Measurements from ENCODE around the gene NOTCH2.

The NOTCH2 gene

DNA sequence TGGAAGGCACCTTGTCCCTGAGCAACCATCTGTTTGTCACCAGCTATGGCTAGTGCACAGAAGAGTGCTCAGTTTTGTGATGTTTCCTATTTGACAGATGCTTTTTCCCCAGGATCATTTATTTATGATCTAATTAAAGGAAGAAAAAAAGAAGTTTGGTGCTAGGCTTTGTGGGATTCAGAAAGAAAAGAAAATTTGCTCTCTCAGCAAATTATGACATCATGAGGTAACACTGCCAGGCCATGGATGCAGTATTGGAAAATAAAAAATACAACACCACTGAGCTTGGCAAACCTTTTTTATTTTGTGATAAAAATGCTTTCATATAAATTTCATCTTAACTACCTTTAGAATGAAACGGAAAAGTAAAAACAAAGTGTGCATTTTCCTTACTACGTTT lies 157.7 kb downstream of the NOTCH2 start:
- Histone ChIP-seq H3K36me3 (peaks cover 43% of the 10 kb centered on the region), H3K4me1 (ENCODE audit: control insufficient read depth in 1 of 2, insufficient read depth in 1 of 2, low read depth in 1 of 2, low read length in 1 of 2) (no peaks in the 10 kb centered on the region), H3K9me3 (no peaks in the 10 kb centered on the region), H3K4me3 (ENCODE audit: low read depth in 1 of 2, low read length in 1 of 2) (no peak overlapping the region), H3K27me3 (no peaks in the 10 kb centered on the region), H3K27ac (no peak overlapping the region)
- TF ChIP-seq, protein P1, sequence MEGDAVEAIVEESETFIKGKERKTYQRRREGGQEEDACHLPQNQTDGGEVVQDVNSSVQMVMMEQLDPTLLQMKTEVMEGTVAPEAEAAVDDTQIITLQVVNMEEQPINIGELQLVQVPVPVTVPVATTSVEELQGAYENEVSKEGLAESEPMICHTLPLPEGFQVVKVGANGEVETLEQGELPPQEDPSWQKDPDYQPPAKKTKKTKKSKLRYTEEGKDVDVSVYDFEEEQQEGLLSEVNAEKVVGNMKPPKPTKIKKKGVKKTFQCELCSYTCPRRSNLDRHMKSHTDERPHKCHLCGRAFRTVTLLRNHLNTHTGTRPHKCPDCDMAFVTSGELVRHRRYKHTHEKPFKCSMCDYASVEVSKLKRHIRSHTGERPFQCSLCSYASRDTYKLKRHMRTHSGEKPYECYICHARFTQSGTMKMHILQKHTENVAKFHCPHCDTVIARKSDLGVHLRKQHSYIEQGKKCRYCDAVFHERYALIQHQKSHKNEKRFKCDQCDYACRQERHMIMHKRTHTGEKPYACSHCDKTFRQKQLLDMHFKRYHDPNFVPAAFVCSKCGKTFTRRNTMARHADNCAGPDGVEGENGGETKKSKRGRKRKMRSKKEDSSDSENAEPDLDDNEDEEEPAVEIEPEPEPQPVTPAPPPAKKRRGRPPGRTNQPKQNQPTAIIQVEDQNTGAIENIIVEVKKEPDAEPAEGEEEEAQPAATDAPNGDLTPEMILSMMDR (IDR thresholded peaks at IDR 0.05), result no peak

DNA sequence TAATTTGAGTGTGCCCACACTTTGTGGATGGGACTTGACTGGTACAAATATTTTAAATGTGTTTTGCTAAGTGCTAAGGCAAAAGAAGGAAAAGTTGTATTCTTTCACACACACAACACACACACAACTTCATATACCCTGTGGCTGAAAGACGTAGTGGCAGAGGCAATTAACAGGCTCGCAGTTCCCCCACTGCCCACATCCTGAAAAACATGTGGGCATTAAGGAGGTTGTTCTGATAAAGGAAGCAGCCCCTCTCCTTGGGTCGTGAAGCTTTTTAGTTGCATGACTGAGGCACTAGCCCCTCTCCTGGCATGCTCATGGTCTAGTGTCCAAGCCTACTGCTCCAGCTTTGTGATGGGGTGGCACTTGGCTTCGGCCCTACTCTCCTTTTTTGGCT lies 158.8 kb downstream of the NOTCH2 start:
- no peak overlapping the region for H3K4me3 ChIP-seq (ENCODE audit: low read depth in 1 of 2, low read length in 1 of 2)
- no peaks in the 10 kb centered on the region for H3K4me1 ChIP-seq (ENCODE audit: control insufficient read depth in 1 of 2, insufficient read depth in 1 of 2, low read depth in 1 of 2, low read length in 1 of 2)
- no peak overlapping the region for H3K27ac ChIP-seq
- TF ChIP-seq, protein P1 (IDR thresholded peaks at IDR 0.05), result no peak
- H3K36me3 ChIP-seq, result peaks cover 31% of the 10 kb centered on the region
- no peaks in the 10 kb centered on the region for H3K9me3 ChIP-seq
- no peaks in the 10 kb centered on the region for H3K27me3 ChIP-seq

DNA sequence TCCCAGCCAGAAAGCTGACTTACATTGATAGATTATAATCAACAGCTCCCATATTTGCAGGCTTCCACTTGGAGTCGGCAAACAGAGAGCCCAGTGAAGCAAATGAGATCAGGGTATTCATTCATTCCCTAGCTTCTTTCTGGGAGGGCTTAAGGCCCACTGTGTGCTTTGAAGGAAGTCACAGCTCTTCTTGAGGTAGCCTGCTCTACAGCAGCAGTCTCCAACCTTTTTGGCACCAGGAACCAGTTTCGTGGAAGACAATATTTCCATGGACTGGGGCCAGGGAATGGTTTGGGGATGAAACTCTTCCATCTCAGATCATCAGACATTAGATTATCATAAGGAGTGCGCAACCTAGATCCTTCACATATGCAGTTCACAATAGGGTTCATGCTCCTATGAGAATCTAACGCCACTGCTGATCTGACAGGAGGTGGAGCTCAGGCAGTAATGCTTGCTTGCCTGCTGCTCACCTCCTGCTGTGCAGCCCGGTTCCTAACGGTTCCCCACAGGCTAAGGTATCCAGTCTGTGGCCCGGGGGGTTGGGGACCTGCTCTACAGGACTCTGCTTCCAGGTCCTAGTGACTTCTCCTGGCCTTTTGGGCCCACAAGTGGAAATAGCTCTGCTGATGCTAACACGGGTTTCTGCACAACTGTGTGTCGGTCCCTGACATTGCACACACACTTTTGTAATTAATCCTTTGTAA lies 159.4 kb downstream of the NOTCH2 start:
- H3K36me3 ChIP-seq, result peaks cover 25% of the 10 kb centered on the region
- no peak overlapping the region for H3K27ac ChIP-seq

DNA sequence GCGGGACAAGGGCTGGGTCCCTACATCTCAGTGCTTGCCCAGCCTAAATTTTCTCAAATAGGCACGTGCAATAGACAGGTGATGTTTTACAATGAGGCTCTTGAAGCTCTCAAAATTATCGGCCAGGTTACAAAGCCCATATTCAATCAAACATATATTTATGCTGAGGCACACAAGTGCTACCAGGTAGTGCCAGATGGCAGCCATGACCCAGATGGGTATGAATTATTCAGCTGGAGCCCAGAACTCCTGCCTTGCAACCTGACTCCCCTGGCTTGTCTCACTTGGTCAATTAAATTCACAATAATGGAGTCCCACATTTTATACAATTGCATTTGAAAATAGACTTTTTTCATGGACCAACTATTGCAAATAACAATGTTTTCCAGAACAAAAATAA lies 160.8 kb downstream of the NOTCH2 start:
- no peak overlapping the region for H3K27ac ChIP-seq
- no peaks in the 10 kb centered on the region for H3K27me3 ChIP-seq
- H3K4me3 ChIP-seq (ENCODE audit: low read depth in 1 of 2, low read length in 1 of 2), result no peak overlapping the region
- H3K4me1 ChIP-seq (ENCODE audit: control insufficient read depth in 1 of 2, insufficient read depth in 1 of 2, low read depth in 1 of 2, low read length in 1 of 2), result no peaks in the 10 kb centered on the region
- H3K9me3 ChIP-seq, result no peaks in the 10 kb centered on the region
- peaks cover 12% of the 10 kb centered on the region for H3K36me3 ChIP-seq
- TF ChIP-seq, protein P1 (IDR thresholded peaks at IDR 0.05), result no peak

More for the DNA sequence above, 159.4 kb downstream of the NOTCH2 start:
- Histone ChIP-seq H3K9me3 (no peaks in the 10 kb centered on the region), H3K27me3 (no peaks in the 10 kb centered on the region), H3K4me3 (ENCODE audit: low read depth in 1 of 2, low read length in 1 of 2) (no peak overlapping the region), H3K4me1 (ENCODE audit: control insufficient read depth in 1 of 2, insufficient read depth in 1 of 2, low read depth in 1 of 2, low read length in 1 of 2) (no peaks in the 10 kb centered on the region)
- TF ChIP-seq, protein P1 (IDR thresholded peaks at IDR 0.05), result no peak

DNA sequence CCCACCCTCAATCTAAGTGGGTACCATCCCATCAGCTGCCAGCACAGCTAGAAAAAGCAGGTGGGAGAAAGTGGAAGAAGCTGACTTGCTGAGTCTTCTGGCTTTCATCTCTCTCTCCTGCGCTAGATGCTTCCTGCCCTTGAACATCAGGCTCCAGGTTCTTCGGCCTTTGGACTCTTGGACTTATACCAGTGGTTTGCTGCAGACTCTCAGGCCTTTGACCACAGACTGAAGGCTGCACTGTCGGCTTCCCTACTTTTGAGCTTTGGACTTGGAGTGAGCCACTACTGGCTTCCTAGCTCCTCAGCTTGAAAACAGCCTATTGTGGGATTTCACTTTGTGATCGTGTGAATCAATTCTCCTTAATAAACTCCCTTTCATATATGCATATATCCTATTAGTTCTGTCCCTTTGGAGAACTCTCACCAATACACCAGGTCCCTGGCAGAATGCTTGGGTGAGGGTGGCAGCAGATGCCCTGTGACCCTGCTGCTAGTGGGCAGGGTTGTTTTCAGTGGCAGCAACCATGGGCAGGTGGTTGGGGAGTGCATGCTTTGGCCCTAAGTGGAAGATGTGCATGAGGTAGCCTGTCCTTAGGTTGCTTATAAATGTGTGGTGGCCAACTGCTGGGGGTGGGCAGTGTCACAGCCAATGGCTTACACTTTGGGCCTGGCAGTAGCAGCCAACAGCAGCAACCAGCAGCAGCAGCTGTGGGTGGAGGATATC lies 162.4 kb downstream of the NOTCH2 start:
- no peaks in the 10 kb centered on the region for H3K27me3 ChIP-seq
- no peaks in the 10 kb centered on the region for H3K36me3 ChIP-seq
- TF ChIP-seq, protein P1 (IDR thresholded peaks at IDR 0.05), result no peak

More for the DNA sequence above, 162.4 kb downstream of the NOTCH2 start:
- no peaks in the 10 kb centered on the region for H3K9me3 ChIP-seq
- H3K4me1 ChIP-seq (ENCODE audit: control insufficient read depth in 1 of 2, insufficient read depth in 1 of 2, low read depth in 1 of 2, low read length in 1 of 2), result no peaks in the 10 kb centered on the region
- H3K4me3 ChIP-seq (ENCODE audit: low read depth in 1 of 2, low read length in 1 of 2), result no peak overlapping the region
- no peak overlapping the region for H3K27ac ChIP-seq

All from neutrophil (primary cell).